Cortex of kidney (tissue), 1 donor: ENCODE measurements around the gene HIPK2.

Experiments
- DNase-seq: peaks from one replicate; lab custom pipeline; 2025; lab: John Stamatoyannopoulos, UW

The HIPK2 gene

DNA sequence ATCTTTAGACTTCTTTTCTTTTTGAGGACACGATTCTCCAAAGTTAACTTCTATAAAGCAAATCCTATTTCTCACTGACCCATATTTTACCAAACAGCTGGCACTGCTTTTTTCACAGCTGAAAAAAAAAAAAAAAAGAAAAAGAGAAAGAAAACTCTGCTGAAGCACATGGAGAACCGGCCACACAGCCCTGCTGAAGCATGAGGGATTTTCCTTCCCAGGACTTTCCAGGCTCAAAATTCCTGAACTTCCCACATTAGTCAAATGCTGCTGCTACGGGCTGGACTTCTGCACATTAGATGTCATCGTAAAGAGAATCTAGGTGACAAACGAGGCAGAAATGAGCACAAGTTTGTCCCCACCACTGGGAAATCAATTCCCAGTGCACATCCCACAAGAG lies 25.2 kb downstream of the HIPK2 start:
- DNase-seq: no peak

DNA sequence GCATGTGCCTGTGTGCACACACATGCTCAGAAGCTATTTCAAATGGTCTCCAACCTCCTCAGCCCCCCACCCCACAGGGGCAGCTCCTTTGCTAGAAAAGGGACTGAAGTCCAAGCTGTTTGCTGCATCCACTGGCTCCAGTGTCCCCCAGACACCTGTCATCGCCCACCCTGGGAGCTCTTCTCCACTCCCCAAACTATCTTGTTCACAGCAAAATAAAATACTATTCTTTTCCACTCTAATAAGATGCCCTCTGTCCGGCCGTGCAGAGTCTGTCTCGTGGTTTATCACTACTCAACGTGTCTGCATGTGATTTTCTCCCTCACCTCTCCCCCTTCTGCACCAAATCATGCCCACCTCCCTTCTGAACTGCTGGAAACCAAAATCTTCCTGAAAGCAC lies 25.6 kb downstream of the HIPK2 start:
- no peak for DNase-seq

DNA sequence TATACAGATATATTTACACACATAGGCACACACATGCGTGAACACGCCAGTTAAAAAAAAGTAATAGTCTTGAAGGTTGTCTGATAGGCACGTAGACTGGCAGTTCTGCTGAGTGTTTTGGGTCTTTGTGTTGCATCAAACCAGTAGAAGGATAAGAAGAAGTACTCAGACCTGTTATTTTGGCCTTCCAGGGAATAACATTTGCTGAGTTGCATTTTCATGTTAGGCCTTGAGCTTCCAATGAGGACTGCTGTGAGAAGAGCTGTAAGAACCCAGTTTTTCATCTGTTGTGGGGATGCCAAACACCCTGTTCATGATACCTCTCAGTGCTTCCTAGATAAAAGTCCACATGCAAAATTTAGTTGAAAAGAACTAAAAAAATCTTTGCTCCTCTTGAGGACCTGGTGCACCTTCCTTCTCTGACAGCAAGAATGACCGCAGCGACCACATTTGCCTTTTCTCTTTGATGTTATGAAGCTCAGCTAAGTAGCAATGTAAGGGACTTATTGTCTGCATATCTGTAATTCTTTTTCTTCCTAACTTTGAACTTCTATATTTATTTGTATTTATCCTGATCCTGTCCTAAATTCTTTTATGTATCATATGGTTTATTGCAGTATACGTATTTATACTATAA lies 27.2 kb downstream of the HIPK2 start:
- no peak for DNase-seq

- no peak for DNase-seq
These were observed 28.3 kb downstream of the HIPK2 start for GRCh38 chr7:139749545-139749944.

GRCh38 chr7:139748941-139749340 lies 28.9 kb downstream of the HIPK2 start:
- DNase-seq: no peak

DNA sequence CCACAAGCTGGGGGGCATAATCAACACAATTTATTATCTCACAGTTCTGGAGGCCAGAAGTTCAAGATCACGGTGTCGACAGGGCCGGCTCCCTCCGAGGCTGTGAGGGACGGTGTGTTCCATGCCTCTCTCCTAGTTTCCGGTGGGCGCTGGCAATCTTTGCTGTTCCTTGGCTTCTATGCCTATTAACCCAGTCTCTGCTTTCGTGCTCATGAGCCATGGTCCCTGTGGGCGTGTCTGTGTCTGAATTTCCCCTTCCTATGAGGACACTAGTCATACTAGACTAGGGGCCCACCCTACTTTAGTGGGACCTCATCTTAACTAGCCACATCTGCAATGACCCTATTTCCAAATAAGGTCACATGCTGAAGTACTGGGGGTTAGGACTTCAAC lies 29.4 kb downstream of the HIPK2 start:
- DNase-seq: no peak

- DNase-seq: no peak
These were observed 30.0 kb downstream of the HIPK2 start for GRCh38 chr7:139747662-139748372.

DNA sequence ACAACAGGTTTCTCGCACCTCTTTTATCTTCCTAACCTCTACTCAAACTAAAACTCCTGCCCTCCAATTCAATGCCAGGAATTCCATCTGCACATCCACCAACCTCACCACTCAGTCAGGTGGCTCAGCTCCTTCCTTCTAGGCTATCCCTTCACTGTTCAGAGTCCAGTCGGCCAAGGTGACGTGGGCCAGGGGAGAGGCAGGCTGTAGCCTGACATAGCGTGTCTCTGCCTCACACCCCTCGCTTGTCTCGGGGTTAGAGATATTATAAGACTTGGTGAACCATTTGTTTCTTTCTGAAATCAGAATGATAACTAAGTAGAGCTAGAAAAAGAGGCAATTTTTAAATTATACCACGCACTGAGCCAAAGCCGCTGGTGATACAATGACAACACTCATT lies 31.1 kb downstream of the HIPK2 start:
- DNase-seq: no peak

- no peak for DNase-seq
These were observed 32.1 kb downstream of the HIPK2 start for GRCh38 chr7:139745678-139746143.

GRCh38 chr7:139744768-139745677 lies 32.8 kb downstream of the HIPK2 start:
- DNase-seq: no peak

DNA sequence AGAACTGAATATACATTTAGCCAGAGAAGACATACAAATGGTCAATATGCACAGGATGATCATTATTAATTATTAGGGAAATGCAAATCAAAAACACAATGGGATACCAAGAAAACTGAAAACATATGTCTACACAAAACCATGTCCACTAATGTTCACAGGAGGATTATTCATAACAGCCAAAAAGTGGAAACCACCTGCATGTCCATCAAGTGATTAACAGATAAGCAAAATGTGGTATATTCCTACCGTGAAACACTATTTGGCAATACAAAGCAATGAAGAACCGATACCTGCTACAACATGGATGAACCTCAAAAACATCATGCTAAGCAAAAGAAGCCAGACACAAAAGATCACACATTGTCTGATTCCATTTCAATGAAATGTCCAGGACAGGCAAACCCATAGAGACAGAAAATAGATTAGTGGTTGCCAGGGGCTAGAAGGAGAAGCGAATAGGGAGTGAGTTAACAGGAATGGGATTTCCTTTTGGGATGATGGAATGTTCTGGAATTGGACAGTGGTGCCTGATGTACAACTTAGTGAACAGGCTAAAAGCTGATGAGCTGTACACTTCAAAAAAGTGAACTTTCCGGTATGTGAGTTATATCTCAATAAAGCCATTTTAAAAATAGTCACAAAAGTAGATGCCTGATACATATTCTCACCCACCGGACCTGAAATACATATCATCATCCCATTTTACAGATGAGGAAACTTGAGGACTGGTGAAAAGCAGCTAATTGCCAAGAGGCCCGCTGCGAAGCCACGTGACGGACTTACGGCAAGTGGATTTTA lies 33.6 kb downstream of the HIPK2 start:
- DNase-seq: no peak

GRCh38 chr7:139743267-139743966 lies 34.4 kb downstream of the HIPK2 start:
- DNase-seq: no peak

DNA sequence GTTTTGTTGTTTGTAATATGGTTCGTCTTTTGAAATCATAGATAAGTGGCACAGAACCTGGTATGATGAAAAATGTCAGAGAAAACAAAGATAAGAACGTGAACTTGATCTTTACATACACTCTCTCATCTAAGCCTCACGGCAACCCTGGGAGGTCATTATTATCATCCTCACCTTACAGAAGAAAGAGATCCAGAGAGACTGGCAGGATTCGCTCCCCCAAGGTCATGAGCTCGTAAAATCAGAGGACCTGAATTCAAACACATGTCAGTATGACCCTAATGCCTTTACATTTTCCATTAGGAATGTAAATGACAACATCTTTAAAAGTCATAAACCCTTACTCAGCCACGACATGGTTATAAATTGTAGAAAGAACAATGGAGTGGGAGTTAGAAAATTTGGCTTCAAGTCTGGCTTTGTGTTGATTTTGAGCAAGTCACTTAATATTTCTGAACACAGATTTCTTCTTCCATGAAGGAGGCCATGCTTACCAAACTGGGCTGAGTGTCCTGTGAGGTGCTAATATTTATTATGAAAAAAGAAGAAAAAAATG lies 35.9 kb downstream of the HIPK2 start:
- no peak for DNase-seq

DNA sequence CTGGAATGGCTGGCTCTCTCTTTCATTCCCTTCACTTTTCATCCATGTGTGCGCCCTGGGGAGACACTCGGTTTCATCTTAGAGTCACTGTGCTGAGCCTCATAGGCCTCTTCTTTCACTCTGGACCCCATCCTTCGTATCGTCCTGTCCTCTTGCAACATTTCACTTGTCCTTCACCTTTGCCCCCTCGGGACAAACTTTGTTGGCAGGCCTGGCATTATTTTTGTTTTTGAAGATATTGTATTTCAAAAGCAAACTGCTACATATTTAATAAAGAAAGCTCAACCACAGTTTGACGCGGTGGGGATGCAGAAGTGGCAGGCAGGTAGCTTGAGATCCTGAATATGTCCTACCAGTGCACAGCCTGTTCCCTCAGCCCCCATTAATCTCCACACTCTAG lies 36.6 kb downstream of the HIPK2 start:
- DNase-seq: no peak

- DNase-seq: no peak
These were observed 37.8 kb downstream of the HIPK2 start for GRCh38 chr7:139739863-139740597.

DNA sequence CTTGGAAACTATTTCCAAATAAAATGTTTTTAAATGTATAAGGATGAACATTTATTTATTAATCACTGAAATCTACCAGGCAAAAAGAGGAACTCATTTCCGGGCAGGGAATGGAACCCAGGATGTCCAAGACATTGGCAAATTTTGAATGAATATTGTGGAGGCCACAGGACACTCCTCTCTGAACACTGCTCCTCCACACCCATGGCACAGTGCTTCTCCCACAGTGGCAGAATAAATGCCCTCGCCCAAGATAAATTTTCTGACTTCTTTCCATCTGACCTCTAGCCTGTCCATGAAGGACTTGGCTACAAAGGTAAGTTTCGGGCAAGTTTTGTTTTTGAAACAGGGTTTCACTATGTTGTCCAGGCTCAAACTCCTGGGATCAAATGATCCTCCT lies 39.0 kb downstream of the HIPK2 start:
- no peak for DNase-seq

GRCh38 chr7:139738101-139738489 lies 39.7 kb downstream of the HIPK2 start:
- DNase-seq: no peak

DNA sequence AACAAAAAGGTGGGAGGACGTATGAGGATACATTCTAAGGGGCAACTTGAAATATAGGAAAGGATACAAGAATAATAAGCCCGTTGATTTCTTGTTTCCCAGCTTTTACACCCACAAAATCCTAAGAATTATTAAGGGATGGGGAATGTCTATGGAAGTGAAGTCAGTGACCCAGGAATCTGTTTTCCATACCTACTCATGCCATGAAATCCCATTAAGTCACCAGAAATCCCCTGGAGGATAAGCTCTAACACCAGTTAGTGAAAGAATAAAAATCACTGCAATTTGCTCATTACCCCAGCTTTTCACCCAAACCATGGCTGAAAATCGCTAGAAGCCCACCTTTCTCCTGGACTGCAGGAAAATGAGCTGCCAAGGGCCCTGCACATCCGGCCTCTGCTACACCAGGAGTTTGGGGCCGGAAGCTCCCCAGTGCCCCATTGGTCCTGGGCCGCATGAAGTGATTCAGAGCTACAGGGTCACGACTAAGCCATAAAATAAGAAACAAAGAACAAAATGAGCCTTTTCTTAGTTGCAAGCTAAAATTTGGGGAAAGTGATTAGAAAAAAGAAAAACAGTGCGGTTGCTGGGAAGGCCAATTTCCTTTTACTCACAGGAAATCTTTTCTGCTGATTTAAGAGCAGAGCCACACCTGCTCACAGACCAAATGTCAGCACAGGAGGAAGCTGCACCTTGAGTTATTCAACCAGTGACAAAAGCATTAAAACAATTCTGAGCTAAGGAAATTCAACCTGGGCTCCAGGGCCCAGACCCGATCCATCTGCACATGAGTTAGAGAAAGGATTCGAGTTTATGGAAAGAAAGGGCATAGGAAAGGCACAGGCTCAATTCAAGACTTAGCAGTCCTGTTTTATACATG lies 40.3 kb downstream of the HIPK2 start:
- no peak for DNase-seq

DNA sequence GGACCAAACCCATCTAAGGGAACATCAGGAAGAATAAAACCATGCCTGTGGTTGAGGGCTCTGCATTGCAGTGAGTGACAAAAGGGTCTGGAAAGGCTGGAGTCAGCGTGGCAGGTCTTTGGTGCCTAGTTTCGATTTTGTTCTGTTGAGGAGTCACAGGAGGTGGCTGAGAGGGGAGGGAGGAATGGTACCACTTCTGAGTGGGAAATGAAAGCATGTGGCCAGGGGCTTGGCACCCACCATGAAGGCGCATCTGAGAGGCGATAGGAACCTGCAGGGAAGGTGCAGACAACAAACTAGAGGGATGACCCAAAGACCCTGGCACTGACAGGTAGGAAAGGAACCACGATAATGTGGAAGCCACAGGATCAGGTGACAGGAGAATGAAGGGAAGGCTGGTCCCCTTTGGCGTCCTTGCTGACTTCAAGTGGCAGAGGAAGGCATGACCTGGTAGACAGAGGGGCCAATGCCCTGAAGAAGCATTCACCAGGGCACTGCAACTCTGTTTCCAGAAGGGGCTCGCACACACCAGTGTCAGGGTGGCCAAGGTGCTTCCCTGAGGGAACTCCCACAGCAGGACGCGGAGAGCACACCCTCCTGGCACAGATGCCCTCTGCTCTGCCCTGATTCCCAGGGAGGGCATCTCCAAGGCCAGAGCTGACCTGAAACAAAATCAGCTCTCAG lies 41.7 kb downstream of the HIPK2 start:
- DNase-seq: no peak
